K562 treated with DMSO at 1 percent for 24 hours (cell line): ENCODE results near the gene SP4. TPM values are rescaled to one million over a fixed set of nuclear protein-coding genes. Genes with fewer than 3 reads are reported as not detected.

Experiments used
- total RNA-seq: library from RNA; unstranded; fragments of 300-600 nt; gene quantifications from 2 replicates; pipeline ENCODE4 v1.2.3, GENCODE V29; 2022; ENCODE audit warnings: low read depth; ENCODE audit not compliant: insufficient read depth

SP4 gene
- total RNA-seq, result 3.2 and 7.2 TPM in 2 replicates

GRCh38 chr7:21427871-21428658 is at the start of gene SP4:
Gene SP4 (plus strand): TSS chr7:21428083. CDS start chr7:21428252, 169 bp downstream.

GRCh38 chr7:21542891-21543527 is 115.1 kb downstream of the SP4 start, which contains the start of gene DNAH11:
Gene DNAH11 (plus strand): TSS chr7:21543039. CDS start chr7:21543246, 207 bp downstream.

Other genes starting within 250 kb of the SP4 start
- gene DNAH11, start 115.0 kb downstream of the SP4 start, total RNA-seq, result 0.38 and 0.87 TPM in 2 replicates